ENCODE results near the gene AMPD2.
"Not testable (repeated sequence)": the region's sequence is repeated elsewhere in the genome, so short reads cannot be mapped to it uniquely, and the experiment has no call there.

The AMPD2 gene

DNA sequence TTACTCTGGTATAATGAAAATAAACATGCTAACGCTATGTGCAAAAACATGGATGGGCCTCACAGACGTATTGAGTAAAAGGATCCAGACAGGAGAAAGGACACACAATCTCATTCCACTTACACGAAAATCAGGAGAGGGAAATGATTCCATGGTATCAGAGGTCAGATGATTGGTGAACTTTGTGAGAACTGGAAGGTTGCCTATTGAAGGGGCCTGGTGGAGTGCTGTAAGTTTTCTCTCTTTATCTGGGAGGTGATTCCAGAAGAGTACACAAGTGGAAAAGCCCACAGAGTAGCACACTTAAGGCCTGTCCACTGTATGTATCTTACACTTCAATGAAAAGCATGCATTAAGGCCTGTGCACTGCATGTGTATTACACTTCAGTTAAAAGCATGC lies 57.8 kb downstream of the AMPD2 start:
- no peak for ATAC-seq
- TF ChIP-seq RARB (CRISPR knock-in tag; IDR thresholded peaks at IDR 0.05) (no peak), GLIS3 (CRISPR knock-in tag; IDR thresholded peaks at IDR 0.05) (no peak), CSDC2 (CRISPR knock-in tag; IDR thresholded peaks at IDR 0.05) (no peak), TCF4 (CRISPR knock-in tag; IDR thresholded peaks at IDR 0.05; ENCODE audit: borderline replicate concordance) (no peak), ISL1 (CRISPR knock-in tag; IDR thresholded peaks at IDR 0.05) (no peak)
- TF ChIP-seq, protein P1, sequence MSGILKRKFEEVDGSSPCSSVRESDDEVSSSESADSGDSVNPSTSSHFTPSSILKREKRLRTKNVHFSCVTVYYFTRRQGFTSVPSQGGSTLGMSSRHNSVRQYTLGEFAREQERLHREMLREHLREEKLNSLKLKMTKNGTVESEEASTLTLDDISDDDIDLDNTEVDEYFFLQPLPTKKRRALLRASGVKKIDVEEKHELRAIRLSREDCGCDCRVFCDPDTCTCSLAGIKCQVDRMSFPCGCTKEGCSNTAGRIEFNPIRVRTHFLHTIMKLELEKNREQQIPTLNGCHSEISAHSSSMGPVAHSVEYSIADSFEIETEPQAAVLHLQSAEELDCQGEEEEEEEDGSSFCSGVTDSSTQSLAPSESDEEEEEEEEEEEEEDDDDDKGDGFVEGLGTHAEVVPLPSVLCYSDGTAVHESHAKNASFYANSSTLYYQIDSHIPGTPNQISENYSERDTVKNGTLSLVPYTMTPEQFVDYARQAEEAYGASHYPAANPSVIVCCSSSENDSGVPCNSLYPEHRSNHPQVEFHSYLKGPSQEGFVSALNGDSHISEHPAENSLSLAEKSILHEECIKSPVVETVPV (CRISPR knock-in tag; IDR thresholded peaks at IDR 0.05): no peak

DNA sequence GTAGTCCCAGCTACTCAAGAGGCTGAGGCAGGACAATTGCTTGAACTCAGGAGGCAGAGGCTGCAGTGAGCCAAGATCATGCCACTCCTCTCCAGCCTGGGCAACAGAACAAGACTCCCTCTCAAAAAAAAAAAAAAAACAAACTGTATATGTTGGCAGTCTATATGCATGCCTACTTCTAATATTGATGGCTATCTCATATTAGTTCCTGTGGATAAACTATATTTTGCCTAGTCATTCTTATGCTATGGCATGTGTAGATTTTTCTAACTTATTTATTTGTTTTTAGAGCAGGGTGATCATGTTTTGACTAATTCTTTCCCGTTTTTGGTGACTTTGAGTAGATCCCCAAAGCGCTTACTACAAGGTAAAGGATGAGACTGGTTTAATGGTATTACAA lies 59.0 kb downstream of the AMPD2 start:
- ATAC-seq: not testable (repeated sequence)

Data from SK-N-SH treated with all-trans-retinoic acid at 6 μM for 48 hours (cell line).